H9 (cell line): Measurements from ENCODE around the gene INAFM1. TPM values are rescaled to one million over a fixed set of nuclear protein-coding genes. Genes with fewer than 3 reads are reported as not detected.

ENCODE experiments used
- DNase-seq: peaks from one replicate; pipeline ENCODE4 v3.0.0-alpha.2; 2017
- H2AFZ ChIP-seq: one replicate; pipeline ENCODE4 v1.6.1; 2013; ENCODE audit warnings: mild to moderate bottlenecking, low read length, control low read depth, moderate library complexity
- H2AK5ac ChIP-seq: 2 replicates; pipeline ENCODE4 v1.6.1; 2013; ENCODE audit warnings: low read length, control low read depth, mixed read lengths; ENCODE audit not compliant: insufficient read length
- H2BK120ac ChIP-seq: one replicate; pipeline ENCODE4 v1.6.1; 2013; ENCODE audit warnings: low read depth, mild to moderate bottlenecking, low read length, control low read depth, inconsistent platforms; ENCODE audit not compliant: poor library complexity, severe bottlenecking
- H2BK12ac ChIP-seq: 2 replicates; pipeline ENCODE4 v1.6.1; 2013; ENCODE audit warnings: low read length, control low read depth, mixed read lengths, low read depth; ENCODE audit not compliant: insufficient read length
- H2BK15ac ChIP-seq: 2 replicates; pipeline ENCODE4 v1.6.1; 2013; ENCODE audit warnings: low read depth, low read length, control low read depth
- H2BK20ac ChIP-seq: one replicate; pipeline ENCODE4 v1.6.1; 2013; ENCODE audit warnings: low read depth, mild to moderate bottlenecking, low read length, control low read depth, inconsistent platforms; ENCODE audit not compliant: poor library complexity, severe bottlenecking
- H2BK5ac ChIP-seq: 2 replicates; pipeline ENCODE4 v1.6.1; 2013; ENCODE audit warnings: low read length, control low read depth, mixed read lengths; ENCODE audit not compliant: insufficient read length
- H3K14ac ChIP-seq: 2 replicates; pipeline ENCODE4 v1.6.1; 2013; ENCODE audit warnings: low read length, control low read depth; ENCODE audit not compliant: insufficient read depth
- H3K18ac ChIP-seq: 2 replicates; pipeline ENCODE4 v1.6.1; 2013; ENCODE audit warnings: low read depth, mild to moderate bottlenecking, mixed read lengths, low read length, control low read depth; ENCODE audit not compliant: insufficient read length
- H3K23ac ChIP-seq: 2 replicates; pipeline ENCODE4 v1.6.1; 2013; ENCODE audit warnings: low read length, control low read depth, mixed read lengths, low read depth; ENCODE audit not compliant: insufficient read length
- H3K23me2 ChIP-seq: 2 replicates; pipeline ENCODE4 v1.6.1; 2013; ENCODE audit warnings: low read depth, mild to moderate bottlenecking, mixed read lengths, low read length, control low read depth; ENCODE audit not compliant: insufficient read length, poor library complexity, severe bottlenecking
- H3K27ac ChIP-seq: 2 replicates; pipeline ENCODE4 v1.5.1; 2013; ENCODE audit warnings: low read length, control low read depth, mixed read lengths, low read depth; ENCODE audit not compliant: insufficient read length
- H3K27me3 ChIP-seq: 2 replicates; pipeline ENCODE4 v1.6.1; 2013; ENCODE audit warnings: low read length, control low read depth, inconsistent platforms; ENCODE audit not compliant: insufficient read depth
- H3K4ac ChIP-seq: 2 replicates; pipeline ENCODE4 v1.6.1; 2013; ENCODE audit warnings: low read depth, mild to moderate bottlenecking, control low read depth, inconsistent platforms, low read length, moderate library complexity
- H3K4me1 ChIP-seq: 2 replicates; pipeline ENCODE4 v1.6.1; 2013; ENCODE audit warnings: low read length, control low read depth, inconsistent platforms; ENCODE audit not compliant: insufficient read depth
- H3K4me2 ChIP-seq: 2 replicates; pipeline ENCODE4 v1.6.1; 2013; ENCODE audit warnings: low read length, control low read depth, mixed read lengths; ENCODE audit not compliant: insufficient read length, insufficient read depth
- H3K56ac ChIP-seq: 2 replicates; pipeline ENCODE4 v1.6.1; 2013; ENCODE audit warnings: low read depth, mild to moderate bottlenecking, mixed read lengths, low read length, control low read depth; ENCODE audit not compliant: insufficient read length
- H3K79me1 ChIP-seq: 2 replicates; pipeline ENCODE4 v1.6.1; 2013; ENCODE audit warnings: low read depth, mild to moderate bottlenecking, moderate library complexity, low read length, control low read depth, inconsistent platforms; ENCODE audit not compliant: insufficient read depth, poor library complexity, severe bottlenecking
- H3K79me2 ChIP-seq: 2 replicates; pipeline ENCODE4 v1.6.1; 2013; ENCODE audit warnings: low read length, control low read depth, inconsistent platforms; ENCODE audit not compliant: insufficient read depth
- H3K9ac ChIP-seq: 2 replicates; pipeline ENCODE4 v1.6.1; 2013; ENCODE audit warnings: low read length, control low read depth, mixed read lengths; ENCODE audit not compliant: insufficient read length; ENCODE audit errors: extremely low read depth
- H3K9me3 ChIP-seq: one replicate; pipeline ENCODE4 v1.6.1; 2013; ENCODE audit warnings: low read depth, low read length, inconsistent platforms; ENCODE audit not compliant: control insufficient read depth
- H3T11ph ChIP-seq: one replicate; pipeline ENCODE4 v1.6.1; 2013; ENCODE audit warnings: mild to moderate bottlenecking, low read length, control low read depth, inconsistent platforms
- H4K20me1 ChIP-seq: one replicate; pipeline ENCODE4 v1.6.1; 2013; ENCODE audit not compliant: control insufficient read depth, insufficient read length, insufficient read depth
- H4K5ac ChIP-seq: 2 replicates; pipeline ENCODE4 v1.6.1; 2013; ENCODE audit warnings: low read depth, mild to moderate bottlenecking, mixed read lengths, low read length, control low read depth; ENCODE audit not compliant: insufficient read length
- H4K8ac ChIP-seq: replicated peaks from 2 replicates; pipeline ENCODE4 v1.6.1; 2013; ENCODE audit warnings: low read length, control low read depth, mixed read lengths, low read depth; ENCODE audit not compliant: insufficient read length
- H4K91ac ChIP-seq: 2 replicates; pipeline ENCODE4 v1.6.1; 2013; ENCODE audit warnings: low read depth, mild to moderate bottlenecking, moderate library complexity, mixed read lengths, low read length, control low read depth; ENCODE audit not compliant: insufficient read length
- H3K27ac Mint-ChIP-seq, 3 experiments: 2 replicates in 2 of 3; 3 replicates in 1 of 3; pipeline ENCODE4 v1.8.0; 2020 to 2021; ENCODE audit warnings: mixed read lengths in 3 of 3, mild to moderate bottlenecking in 1 of 3, moderate library complexity in 1 of 3
- H3K27me3 Mint-ChIP-seq: 2 replicates; pipeline ENCODE4 v1.8.0; 2021; ENCODE audit warnings: low read depth, mild to moderate bottlenecking, moderate library complexity, mixed read lengths
- H3K36me3 Mint-ChIP-seq, 3 experiments: 2 replicates in 2 of 3; 3 replicates in 1 of 3; pipeline ENCODE4 v1.8.0; 2020 to 2021; ENCODE audit warnings: low read depth in 3 of 3, mixed read lengths in 3 of 3; ENCODE audit not compliant: insufficient read depth in 1 of 3
- H3K4me1 Mint-ChIP-seq, 2 experiments: 2 replicates each; pipeline ENCODE4 v1.8.0; 2020; ENCODE audit warnings: mixed read lengths in 2 of 2
- H3K4me3 Mint-ChIP-seq, 2 experiments: 2 replicates in 1 of 2; 3 replicates in 1 of 2; pipeline ENCODE4 v1.8.0; 2020 to 2021; ENCODE audit warnings: mild to moderate bottlenecking in 2 of 2, mixed read lengths in 2 of 2, moderate library complexity in 1 of 2
- H3K9me3 Mint-ChIP-seq, 2 experiments: 2 replicates in 1 of 2; 3 replicates in 1 of 2; pipeline ENCODE4 v1.8.0; 2020; ENCODE audit warnings: mild to moderate bottlenecking in 2 of 2, mixed read lengths in 2 of 2, moderate library complexity in 1 of 2
- CTCF ChIP-seq: fragments of 200-600 bp; sonication (generic); conservative IDR thresholded peaks from 3 replicates; pipeline ENCODE4 v1.8.0; 2021; ENCODE audit warnings: antibody characterized with exemption, mild to moderate bottlenecking
- WGBS: extraction: QIAGEN DNeasy Blood & Tissue Kit; methylation state at CpG from one replicate; pipeline ENCODE4 v1.1.7; 2013; ENCODE audit warnings: missing lambda C conversion rate, low lambda C conversion rate, mixed read lengths; ENCODE audit not compliant: insufficient read length; ENCODE audit errors: extremely low coverage; 5-methylcytosine and 5-hydroxymethylcytosine counted together
- total RNA-seq: library from RNA; stranded (reverse); gene quantifications from 2 replicates; pipeline ENCODE4 v1.2.1, GENCODE V29; 2021

The INAFM1 gene
- total RNA-seq, 1 experiment from 2014 or later, result 8.5 TPM

- H3K27ac ChIP-seq, result no peak overlapping the region
- no peak overlapping the region for H3K27ac Mint-ChIP-seq
- no peak overlapping the region for H3K4me3 Mint-ChIP-seq
- H3K56ac ChIP-seq, result no peak overlapping the region
- DNase-seq, result no peak
- H3K4ac ChIP-seq, result no peak overlapping the region
- H2BK5ac ChIP-seq, result no peak overlapping the region
- no CpG with 5 or more reads among the region's 5 CpGs for WGBS
- H2BK12ac ChIP-seq, result no peak overlapping the region
- no peak overlapping the region for H4K5ac ChIP-seq
- no peak overlapping the region for H3K9ac ChIP-seq
- no peak overlapping the region for H3K4me2 ChIP-seq
- no peak overlapping the region for H2BK120ac ChIP-seq
- no peaks in the 10 kb centered on the region; a peak in 1 of 5 replicates for H3K9me3 Mint-ChIP-seq
- H2BK20ac ChIP-seq, result no peak overlapping the region
- H3K9me3 ChIP-seq, result no peaks in the 10 kb centered on the region
- H3K79me1 ChIP-seq, result no peaks in the 10 kb centered on the region
- H4K20me1 ChIP-seq, result no peaks in the 10 kb centered on the region
- no peak for TF ChIP-seq CTCF
- no peak overlapping the region for H4K91ac ChIP-seq
- no peak overlapping the region for H3K23ac ChIP-seq
- no peak overlapping the region for H2AFZ ChIP-seq
- H2BK15ac ChIP-seq, result no peak overlapping the region
- H3K27me3 Mint-ChIP-seq, result peaks cover 21% of the 10 kb centered on the region
- H2AK5ac ChIP-seq, result no peak overlapping the region
- H3K36me3 Mint-ChIP-seq, result no peaks in the 10 kb centered on the region
- H3K4me1 ChIP-seq, result no peaks in the 10 kb centered on the region
- no peak overlapping the region for H3K18ac ChIP-seq
- H3K4me1 Mint-ChIP-seq, result peaks cover 0 to 6% of the 10 kb centered on the region in 2 experiments; a peak in 1 of 4 replicates
- H3T11ph ChIP-seq, result no peak overlapping the region
- no peaks in the 10 kb centered on the region for H3K79me2 ChIP-seq
- no peak overlapping the region for H4K8ac ChIP-seq
- no peaks in the 10 kb centered on the region for H3K23me2 ChIP-seq
- H3K27me3 ChIP-seq, result no peaks in the 10 kb centered on the region
- no peak overlapping the region for H3K14ac ChIP-seq
These were observed 37.8 kb downstream of the INAFM1 start for GRCh38 chr19:47312366-47313006.
